Keratinocyte (primary cell): ENCODE data around the gene U2SURP. TPM values are rescaled to one million over a fixed set of nuclear protein-coding genes. Genes with fewer than 3 reads are reported as not detected.

Source experiments
- DNase-seq: peaks from one replicate; pipeline ENCODE4 v3.0.0-alpha.2; 2011; ENCODE audit warnings: low read depth, missing footprints, low spot score
- FAIRE-seq: peaks from 2 replicates; lab custom pipeline; 2011; peaks lifted over from hg19 to GRCh38; lab: Jason Lieb, UNC
- H2AFZ ChIP-seq: 2 replicates; pipeline ENCODE4 v1.6.0; 2012; ENCODE audit warnings: low read length, control low read depth, inconsistent platforms; ENCODE audit not compliant: control insufficient read depth
- H3K27ac ChIP-seq: 2 replicates; pipeline ENCODE4 v1.5.1; 2011; ENCODE audit warnings: low read length; ENCODE audit not compliant: control insufficient read depth, insufficient read depth
- H3K27me3 ChIP-seq: 3 replicates; pipeline ENCODE4 v1.6.0; 2011; ENCODE audit warnings: low read length; ENCODE audit not compliant: control insufficient read depth, insufficient read depth; ENCODE audit errors: extremely low read depth
- H3K36me3 ChIP-seq, 2 experiments: 2 replicates in 1 of 2; 3 replicates in 1 of 2; pipeline ENCODE4 v1.5.1; 2011; ENCODE audit warnings: low read length in 2 of 2, mild to moderate bottlenecking in 1 of 2; ENCODE audit not compliant: control insufficient read depth in 2 of 2, insufficient read depth in 2 of 2; ENCODE audit errors: extremely low read depth in 1 of 2
- H3K4me1 ChIP-seq: 3 replicates; pipeline ENCODE4 v1.5.1; 2011; ENCODE audit warnings: low read length; ENCODE audit not compliant: control insufficient read depth, insufficient read depth; ENCODE audit errors: extremely low read depth
- H3K4me2 ChIP-seq: 3 replicates; pipeline ENCODE4 v1.6.0; 2011; ENCODE audit warnings: low read depth, low read length; ENCODE audit not compliant: control insufficient read depth, insufficient read depth; ENCODE audit errors: extremely low read depth
- H3K4me3 ChIP-seq, 3 experiments: fragments of 200-600 bp in 1 of 3; sonication (generic) in 1 of 3; 2 replicates in 2 of 3; 3 replicates in 1 of 3; pipeline ENCODE4 v1.5.1; 2011 to 2016; ENCODE audit warnings: low read length in 3 of 3, mild to moderate bottlenecking in 3 of 3, control low read depth in 2 of 3, inconsistent platforms in 1 of 3, low read depth in 1 of 3, mixed read lengths in 1 of 3, mixed run types in 1 of 3, moderate library complexity in 1 of 3; ENCODE audit not compliant: control insufficient read depth in 2 of 3, insufficient read depth in 2 of 3; ENCODE audit errors: extremely low read depth in 1 of 3
- H3K79me2 ChIP-seq: 2 replicates; pipeline ENCODE4 v1.6.0; 2012; ENCODE audit warnings: low read length; ENCODE audit not compliant: control insufficient read depth, insufficient read depth
- H3K9ac ChIP-seq: 3 replicates; pipeline ENCODE4 v1.6.0; 2011; ENCODE audit warnings: low read length; ENCODE audit not compliant: control insufficient read depth, insufficient read depth; ENCODE audit errors: extremely low read depth
- H3K9me1 ChIP-seq: 3 replicates; pipeline ENCODE4 v1.6.0; 2011; ENCODE audit warnings: low read length; ENCODE audit not compliant: control insufficient read depth, insufficient read depth; ENCODE audit errors: extremely low read depth
- H3K9me3 ChIP-seq: 2 replicates; pipeline ENCODE4 v1.5.1; 2012; ENCODE audit warnings: low read depth, low read length; ENCODE audit not compliant: control insufficient read depth
- H4K20me1 ChIP-seq: 3 replicates; pipeline ENCODE4 v1.6.0; 2011; ENCODE audit warnings: low read length; ENCODE audit not compliant: control insufficient read depth, insufficient read depth; ENCODE audit errors: extremely low read depth
- EZH2 ChIP-seq: IDR thresholded peaks from one replicate; pipeline ENCODE4 v1.6.1; 2012; ENCODE audit warnings: inconsistent platforms, mild to moderate bottlenecking, low read length, moderate library complexity
- dilution Hi-C: fragments of 300-500 bp; cut with MboI; formaldehyde crosslinking; loops from one replicate; pipeline ENCODE4 v1.7.0; 2020; ENCODE audit warnings: low sequenced_read_pairs; ENCODE audit not compliant: extremely low pct_ligation_motif_present
- polyA plus RNA-seq, 5 experiments: library from polyadenylated mRNA; depleted of rRNA in 3 of 5; stranded (reverse) in 3 of 5; stranded (forward) in 1 of 5; unstranded in 1 of 5; fragments of >200 nt; gene quantifications; 1 replicate in 1 of 5; 2 replicates in 3 of 5; 3 replicates in 1 of 5; pipeline versions ENCODE4 v1.2.1 to v1.2.3, GENCODE V29; 2011 to 2012; ENCODE audit warnings: missing spikeins in 2 of 5, low read depth in 1 of 5, low replicate concordance in 1 of 5
- TF ChIP-seq, protein P1 (sequence below), 3 experiments: IDR thresholded peaks in 1 of 3; conservative IDR thresholded peaks in 1 of 3; optimal IDR thresholded peaks in 1 of 3; 2 replicates in 2 of 3; 3 replicates in 1 of 3; pipeline versions ENCODE3 to v1.5.1; 2011; ENCODE audit warnings: low read length in 3 of 3, mild to moderate bottlenecking in 3 of 3, moderate library complexity in 2 of 3, control low read depth in 1 of 3, inconsistent platforms in 1 of 3; ENCODE audit not compliant: insufficient read depth in 2 of 3; ENCODE audit errors: extremely low read depth in 1 of 3

U2SURP gene
- polyA plus RNA-seq, 1 donor (not counting 4 experiments of a cell fraction or from before 2014, with no cell fraction given), result 75.9 TPM

DNA sequence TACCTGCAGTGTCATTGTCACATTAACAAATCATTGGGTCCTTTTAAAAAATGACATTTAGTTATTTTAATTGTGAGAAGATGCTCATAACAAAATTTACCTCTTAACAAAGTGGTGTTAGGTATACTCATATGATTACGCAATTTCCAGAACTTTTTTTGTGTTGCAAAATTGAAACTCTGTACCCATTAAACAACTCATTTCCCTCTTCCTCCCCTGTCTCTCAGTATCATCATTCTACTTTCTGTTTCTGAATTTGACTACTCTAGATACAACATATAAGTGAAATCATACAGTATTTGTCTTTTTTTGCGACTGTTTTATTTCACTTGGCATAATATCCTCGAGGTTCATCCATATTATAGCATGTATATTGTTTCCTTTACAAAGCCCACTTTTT lies 59.5 kb downstream of the U2SURP start:
- dilution Hi-C loops, result no loop called here
- H3K27me3 ChIP-seq, result no peaks in the 10 kb centered on the region
- H4K20me1 ChIP-seq, result no peaks in the 10 kb centered on the region
- H3K9ac ChIP-seq, result no peak overlapping the region
- H3K4me1 ChIP-seq, result no peaks in the 10 kb centered on the region
- H2AFZ ChIP-seq, result no peak overlapping the region
- FAIRE-seq (no peak), DNase-seq (no peak)
- H3K79me2 ChIP-seq, result no peaks in the 10 kb centered on the region
- H3K36me3 ChIP-seq, result no peaks in the 10 kb centered on the region
- H3K9me1 ChIP-seq, result no peaks in the 10 kb centered on the region
- H3K27ac ChIP-seq, result no peak overlapping the region
- no peak overlapping the region for H3K4me3 ChIP-seq
- TF ChIP-seq EZH2, result no peak
- TF ChIP-seq, protein P1, sequence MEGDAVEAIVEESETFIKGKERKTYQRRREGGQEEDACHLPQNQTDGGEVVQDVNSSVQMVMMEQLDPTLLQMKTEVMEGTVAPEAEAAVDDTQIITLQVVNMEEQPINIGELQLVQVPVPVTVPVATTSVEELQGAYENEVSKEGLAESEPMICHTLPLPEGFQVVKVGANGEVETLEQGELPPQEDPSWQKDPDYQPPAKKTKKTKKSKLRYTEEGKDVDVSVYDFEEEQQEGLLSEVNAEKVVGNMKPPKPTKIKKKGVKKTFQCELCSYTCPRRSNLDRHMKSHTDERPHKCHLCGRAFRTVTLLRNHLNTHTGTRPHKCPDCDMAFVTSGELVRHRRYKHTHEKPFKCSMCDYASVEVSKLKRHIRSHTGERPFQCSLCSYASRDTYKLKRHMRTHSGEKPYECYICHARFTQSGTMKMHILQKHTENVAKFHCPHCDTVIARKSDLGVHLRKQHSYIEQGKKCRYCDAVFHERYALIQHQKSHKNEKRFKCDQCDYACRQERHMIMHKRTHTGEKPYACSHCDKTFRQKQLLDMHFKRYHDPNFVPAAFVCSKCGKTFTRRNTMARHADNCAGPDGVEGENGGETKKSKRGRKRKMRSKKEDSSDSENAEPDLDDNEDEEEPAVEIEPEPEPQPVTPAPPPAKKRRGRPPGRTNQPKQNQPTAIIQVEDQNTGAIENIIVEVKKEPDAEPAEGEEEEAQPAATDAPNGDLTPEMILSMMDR (optimal IDR thresholded peaks at IDR 0.05 in 1 of 3, IDR thresholded peaks at IDR 0.05 in 1 of 3, conservative IDR thresholded peaks at IDR 0.05 in 1 of 3; ENCODE audit: extremely low read depth in 1 of 3, insufficient read depth in 2 of 3, low read length in 3 of 3), result no peak
- H3K4me2 ChIP-seq, result no peak overlapping the region
- no peaks in the 10 kb centered on the region for H3K9me3 ChIP-seq

- no peak for TF ChIP-seq EZH2
- TF ChIP-seq, protein P1 (optimal IDR thresholded peaks at IDR 0.05 in 1 of 3, IDR thresholded peaks at IDR 0.05 in 1 of 3, conservative IDR thresholded peaks at IDR 0.05 in 1 of 3; ENCODE audit: extremely low read depth in 1 of 3, insufficient read depth in 2 of 3, low read length in 3 of 3), result no peak
- H3K9me3 ChIP-seq, result no peaks in the 10 kb centered on the region
- no peaks in the 10 kb centered on the region for H3K27me3 ChIP-seq
- no peak overlapping the region for H2AFZ ChIP-seq
- FAIRE-seq (no peak), DNase-seq (no peak)
- H3K9ac ChIP-seq, result no peak overlapping the region
- no peaks in the 10 kb centered on the region for H3K9me1 ChIP-seq
- no peaks in the 10 kb centered on the region for H3K79me2 ChIP-seq
- no peaks in the 10 kb centered on the region for H3K36me3 ChIP-seq
- no peak overlapping the region for H3K4me3 ChIP-seq
- no peaks in the 10 kb centered on the region for H3K4me1 ChIP-seq
- no peak overlapping the region for H3K4me2 ChIP-seq
- H3K27ac ChIP-seq, result no peak overlapping the region
- no peaks in the 10 kb centered on the region for H4K20me1 ChIP-seq
- dilution Hi-C loops, result no loop called here
These were observed 61.6 kb downstream of the U2SURP start for GRCh38 chr3:143063018-143063417.
